Aorta (tissue), 5 donors: Measurements from ENCODE around the gene DGKG. TPM values are rescaled to one million over a fixed set of nuclear protein-coding genes. Genes with fewer than 3 reads are reported as not detected.

Experiments used
- ATAC-seq: fragments of 200-7000 bp; cut with Tn5 transposase; one replicate; pipeline ENCODE4 v1.9.1; 2022; ENCODE audit warnings: moderate library complexity; ENCODE audit not compliant: low FRiP score
- DNase-seq, 2 donors: peaks; one replicate each; pipeline ENCODE4 v3.0.0-alpha.2; 2020
- H3K27ac ChIP-seq, 2 donors: one replicate each; pipeline ENCODE4 v1.5.1; 2013; ENCODE audit warnings: low read length in 2 of 2, mild to moderate bottlenecking in 2 of 2, moderate library complexity in 2 of 2, control low read depth in 1 of 2, inconsistent platforms in 1 of 2, low read depth in 1 of 2
- H3K27me3 ChIP-seq, 2 donors: one replicate each; pipeline ENCODE4 v1.6.1; 2013; ENCODE audit warnings: control low read depth in 1 of 2, low read length in 1 of 2, mild to moderate bottlenecking in 1 of 2, moderate library complexity in 1 of 2; ENCODE audit not compliant: insufficient read depth in 2 of 2, control insufficient read depth in 1 of 2
- H3K36me3 ChIP-seq, 2 donors: one replicate each; pipeline ENCODE4 v1.6.1; 2013; ENCODE audit warnings: control low read depth in 1 of 2, low read length in 1 of 2, mild to moderate bottlenecking in 1 of 2; ENCODE audit not compliant: insufficient read depth in 2 of 2, control insufficient read depth in 1 of 2
- H3K4me1 ChIP-seq, 2 donors: one replicate each; pipeline ENCODE4 v1.6.1; 2013; ENCODE audit warnings: low read length in 2 of 2, control low read depth in 1 of 2, mild to moderate bottlenecking in 1 of 2, moderate library complexity in 1 of 2; ENCODE audit not compliant: insufficient read depth in 2 of 2, control insufficient read depth in 1 of 2
- H3K4me3 ChIP-seq, 2 donors: one replicate each; pipeline ENCODE4 v1.5.1; 2013; ENCODE audit warnings: low read length in 2 of 2, control low read depth in 1 of 2, mild to moderate bottlenecking in 1 of 2
- H3K9me3 ChIP-seq: one replicate; pipeline ENCODE4 v1.6.1; 2013; ENCODE audit warnings: mild to moderate bottlenecking, low read length; ENCODE audit not compliant: control insufficient read depth
- WGBS, 2 donors: extraction: QIAGEN DNeasy Blood & Tissue Kit; methylation state at CpG; one replicate each; pipeline ENCODE4 v1.1.7; 2013; 5-methylcytosine and 5-hydroxymethylcytosine counted together
- intact Hi-C, 2 donors: fragments of 100-400 bp; cut with DNase I; formaldehyde crosslinking; loops; one replicate each; pipeline versions ENCODE4 v1.14.2 to v1.15.0; 2022
- polyA plus RNA-seq, 2 donors: library from polyadenylated mRNA; stranded (reverse); fragments of 200-250 nt; gene quantifications; one replicate each; pipeline ENCODE4 v1.2.3, GENCODE V29; 2013
- total RNA-seq, 2 donors: library from RNA; stranded (reverse); fragmentation: NEBNext Ultra II Directional; extraction: Animal tissue kit (Norgen Biotek cat#: 25700); gene quantifications; one replicate each; pipeline ENCODE4 v1.2.1, GENCODE V29; 2021
- donor health status: healthy with polysubstance abuse.
- donor health status: Bipolar disorder and iron deficiency.
- donor health status: DM: no; HTN: no; CAD: no.
- donor health status: DM: no; HTN: no; CAD: no.
- donor health status: DM: yes; HTN: yes; CAD: no.

The DGKG gene
- total and polyA plus RNA-seq, 4 donors = 0.95 to 37.1 (median 7.4) TPM

DNA sequence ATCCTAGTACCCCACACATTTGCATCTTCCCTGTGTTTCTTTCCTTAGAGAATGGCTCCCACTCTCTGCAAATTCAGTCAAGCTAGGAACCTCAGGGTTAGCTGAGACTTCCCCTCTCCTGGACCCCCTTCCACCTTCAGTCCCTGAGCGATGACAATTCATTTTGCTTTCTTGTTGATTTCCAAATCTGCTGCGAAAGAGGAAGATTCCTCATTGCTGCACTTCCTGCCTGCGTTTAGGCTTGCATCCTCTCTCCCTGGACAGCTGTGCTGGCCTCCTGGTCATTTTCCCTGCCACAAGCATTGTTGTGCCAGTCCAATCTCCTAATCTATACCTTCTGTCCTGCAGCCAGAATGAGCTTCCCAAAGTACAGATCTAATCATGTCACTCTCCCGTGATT is 12.3 kb upstream of the DGKG start:
- Histone ChIP-seq H3K4me1 (no peaks in the 10 kb centered on the region), H3K36me3 (no peaks in the 10 kb centered on the region), H3K4me3 (no peak overlapping the region), H3K27me3 (no peaks in the 10 kb centered on the region), H3K27ac (no peak overlapping the region), H3K9me3 (no peaks in the 10 kb centered on the region)
- 65 to 80% methylated on average over 4 of the region's 4 CpGs for WGBS, 2 donors
- ATAC-seq = no peak
- no peak for DNase-seq
- intact Hi-C loops = no loop called here

DNA sequence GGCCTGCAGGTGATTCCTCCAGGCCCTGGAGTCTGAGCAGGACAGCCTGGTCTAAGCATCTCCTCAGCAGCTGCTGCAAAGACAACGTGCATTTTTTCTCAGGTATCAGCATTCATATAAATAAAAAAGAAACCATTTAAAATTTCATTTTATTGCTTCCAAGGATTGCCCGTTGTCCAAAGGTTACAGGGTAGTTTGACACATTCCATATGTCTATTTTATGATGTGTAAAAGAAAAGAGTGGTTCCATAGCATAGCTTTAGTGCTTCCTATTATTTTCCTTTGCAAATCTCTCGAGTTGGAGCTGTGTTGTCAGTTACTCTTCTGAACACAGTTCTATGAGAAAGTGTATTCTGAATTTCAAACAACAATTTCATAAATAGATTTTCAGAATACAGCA is 7.2 kb upstream of the DGKG start:
- ATAC-seq = no peak
- DNase-seq = no peak
- 88% methylated on average over 3 of the region's 3 CpGs for WGBS, 2 donors
- intact Hi-C loops = no loop called here
- H3K9me3 ChIP-seq = no peaks in the 10 kb centered on the region
- no peaks in the 10 kb centered on the region for H3K4me1 ChIP-seq
- H3K4me3 ChIP-seq = no peak overlapping the region
- H3K27ac ChIP-seq = no peak overlapping the region
- H3K36me3 ChIP-seq = no peaks in the 10 kb centered on the region
- no peaks in the 10 kb centered on the region for H3K27me3 ChIP-seq

DNA sequence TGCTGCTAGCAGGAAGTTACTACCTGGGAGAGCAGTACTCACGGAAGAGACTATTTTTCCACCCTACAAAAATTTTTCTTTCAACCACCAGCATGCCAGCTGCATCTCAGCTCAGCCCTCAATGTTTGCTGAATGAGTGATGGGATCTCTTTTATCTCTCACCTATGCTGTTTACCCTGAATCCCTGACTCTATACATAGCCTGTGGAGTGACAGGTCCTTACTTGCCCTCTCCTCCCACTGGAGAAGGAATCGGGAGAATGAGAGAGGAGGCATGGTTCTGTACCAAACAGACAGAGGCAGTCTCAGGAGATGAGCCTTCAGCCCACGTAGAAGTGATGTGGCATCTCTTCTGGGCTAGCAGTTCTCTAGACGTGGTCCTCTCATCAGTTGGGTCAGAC is 6.7 kb upstream of the DGKG start:
- Histone ChIP-seq H3K36me3 (no peaks in the 10 kb centered on the region), H3K27me3 (no peaks in the 10 kb centered on the region), H3K4me1 (no peaks in the 10 kb centered on the region), H3K27ac (no peak overlapping the region), H3K4me3 (no peak overlapping the region), H3K9me3 (no peaks in the 10 kb centered on the region)
- 87 to 89% methylated on average over 4 of the region's 4 CpGs for WGBS, 2 donors
- intact Hi-C loops = no loop called here
- DNase-seq (no peak), ATAC-seq (no peak)

DNA sequence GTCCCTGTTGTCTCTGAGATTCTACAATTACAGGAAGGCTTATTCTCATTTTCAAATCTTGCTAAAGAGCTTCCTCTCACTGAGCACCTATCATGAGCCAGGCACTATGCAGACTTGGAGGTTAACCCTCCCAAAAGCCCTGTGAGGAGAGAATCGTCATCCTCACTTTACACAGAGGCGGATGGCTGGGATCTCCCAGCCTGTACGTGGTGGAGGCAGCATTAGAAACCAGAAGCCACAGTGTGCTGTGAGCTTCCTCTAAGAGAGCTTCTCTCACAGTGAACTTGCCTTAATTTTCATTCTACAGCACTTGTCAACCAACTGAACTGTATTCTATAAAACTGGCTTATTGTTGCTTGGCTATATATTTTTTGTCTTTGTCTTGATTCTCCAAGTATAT is 6.1 kb upstream of the DGKG start:
- Histone ChIP-seq H3K4me3 (no peak overlapping the region), H3K27me3 (no peaks in the 10 kb centered on the region), H3K4me1 (no peaks in the 10 kb centered on the region), H3K27ac (no peak overlapping the region), H3K36me3 (no peaks in the 10 kb centered on the region), H3K9me3 (no peaks in the 10 kb centered on the region)
- intact Hi-C loops = no loop called here
- no peak for DNase-seq
- no peak for ATAC-seq
- WGBS, 2 donors = 79 to 82% methylated on average over 3 of the region's 3 CpGs

DNA sequence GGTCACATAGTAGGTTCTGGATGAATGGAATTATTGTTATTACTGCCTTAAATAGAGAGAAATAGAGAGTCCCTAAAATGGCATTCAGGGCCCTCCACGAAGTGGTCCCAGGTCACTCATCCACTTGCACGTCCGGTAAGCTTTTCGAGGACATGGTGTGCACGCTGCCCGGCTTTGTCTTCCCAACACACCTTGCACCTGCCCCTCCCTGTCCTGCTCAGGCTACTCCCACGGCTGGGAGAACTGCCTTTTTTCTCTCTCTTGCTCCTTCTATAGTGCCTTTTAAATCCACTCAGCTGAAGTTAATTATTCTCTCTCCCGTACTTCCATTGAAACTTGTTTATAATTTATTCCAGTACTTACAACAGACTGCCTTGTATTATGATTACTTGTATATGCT is 5.6 kb upstream of the DGKG start:
- H3K4me1 ChIP-seq = no peaks in the 10 kb centered on the region
- no peak overlapping the region for H3K4me3 ChIP-seq
- H3K36me3 ChIP-seq = no peaks in the 10 kb centered on the region
- H3K27me3 ChIP-seq = no peaks in the 10 kb centered on the region
- 92 to 94% methylated on average over 8 of the region's 8 CpGs for WGBS, 2 donors
- no peak overlapping the region for H3K27ac ChIP-seq
- ATAC-seq = no peak
- intact Hi-C loops = no loop called here
- no peak for DNase-seq
- H3K9me3 ChIP-seq = no peaks in the 10 kb centered on the region

DNA sequence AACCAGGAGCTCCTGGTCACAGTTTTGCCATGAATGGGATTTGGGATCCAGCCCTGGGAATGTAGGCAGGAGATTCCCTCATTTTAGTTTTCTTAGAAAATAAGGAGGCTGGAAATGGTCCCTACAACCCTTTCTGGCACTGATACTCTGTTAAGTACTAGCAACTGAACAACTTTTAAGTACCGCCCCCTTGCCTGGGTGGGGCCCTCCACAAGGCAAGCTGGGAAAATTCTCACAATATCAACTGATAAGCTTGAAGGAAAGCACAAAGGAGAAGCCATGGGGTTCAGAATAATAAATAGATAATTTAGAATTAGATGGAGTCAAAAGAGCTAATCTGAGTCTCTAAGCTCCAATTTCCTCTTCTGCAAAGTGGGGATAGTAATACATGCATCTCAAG is 4.2 kb upstream of the DGKG start:
- H3K36me3 ChIP-seq = no peaks in the 10 kb centered on the region
- no peaks in the 10 kb centered on the region for H3K9me3 ChIP-seq
- intact Hi-C loops = no loop called here
- H3K4me1 ChIP-seq = no peaks in the 10 kb centered on the region
- 4% methylated on average over 1 of the region's 1 CpG for WGBS, 2 donors
- H3K4me3 ChIP-seq = no peak overlapping the region
- H3K27ac ChIP-seq = peak overlapping the region; percentile 2 to 39
- DNase-seq = no peak
- H3K27me3 ChIP-seq = no peaks in the 10 kb centered on the region
- ATAC-seq = no peak

DNA sequence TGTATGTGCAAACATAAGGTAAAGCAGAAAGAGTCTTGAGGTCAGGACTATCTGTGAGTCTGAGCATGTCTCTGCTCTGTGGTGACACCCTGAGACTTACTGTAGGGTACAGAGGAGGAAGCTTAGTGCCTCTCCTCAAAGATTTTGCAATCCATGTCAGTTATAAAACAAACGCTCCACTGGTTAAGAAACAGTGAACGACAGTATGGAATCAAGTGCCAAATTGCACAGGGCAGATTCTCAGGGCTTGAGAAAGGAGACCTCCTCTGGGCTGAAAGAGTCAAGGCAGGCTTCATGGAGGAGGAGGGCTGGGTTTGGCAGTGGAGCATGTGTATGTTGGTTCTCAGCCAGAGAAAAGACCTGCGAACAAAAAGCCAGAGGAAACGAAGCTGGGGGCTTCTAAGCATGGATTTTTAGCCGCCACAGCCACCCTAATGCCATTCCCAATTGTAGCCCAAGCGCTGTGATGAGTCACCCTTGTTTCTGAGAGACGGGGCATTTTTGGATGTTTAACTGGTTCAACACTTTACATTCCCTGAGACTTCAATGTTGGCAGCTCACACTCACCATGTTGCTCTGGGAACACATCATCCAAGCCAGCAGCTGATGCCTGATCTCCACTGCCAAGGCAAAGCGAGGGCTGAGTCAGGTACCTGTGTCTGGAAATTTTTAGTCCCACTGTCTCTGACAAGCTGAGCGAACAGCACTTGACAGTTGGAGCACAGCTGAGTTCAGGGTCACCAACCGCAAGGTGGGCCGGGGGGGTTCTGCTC is 3.4 kb upstream of the DGKG start:
- no peaks in the 10 kb centered on the region for H3K9me3 ChIP-seq
- H3K36me3 ChIP-seq = no peaks in the 10 kb centered on the region
- DNase-seq = peak; percentile 83 to 86
- WGBS, 2 donors = 4 to 6% methylated on average over 11 of the region's 11 CpGs
- peak; percentile 65 for ATAC-seq
- no peaks in the 10 kb centered on the region for H3K27me3 ChIP-seq
- intact Hi-C loops = loop anchor here in 1 of 2 donors (2.0 kb wide), 2 partner anchors 41 to 383 kb away; no protein-coding TSS in a partner anchor
- H3K4me3 ChIP-seq = no peak overlapping the region
- H3K4me1 ChIP-seq = no peaks in the 10 kb centered on the region
- H3K27ac ChIP-seq = peak overlapping the region; percentile 58 to 84

DNA sequence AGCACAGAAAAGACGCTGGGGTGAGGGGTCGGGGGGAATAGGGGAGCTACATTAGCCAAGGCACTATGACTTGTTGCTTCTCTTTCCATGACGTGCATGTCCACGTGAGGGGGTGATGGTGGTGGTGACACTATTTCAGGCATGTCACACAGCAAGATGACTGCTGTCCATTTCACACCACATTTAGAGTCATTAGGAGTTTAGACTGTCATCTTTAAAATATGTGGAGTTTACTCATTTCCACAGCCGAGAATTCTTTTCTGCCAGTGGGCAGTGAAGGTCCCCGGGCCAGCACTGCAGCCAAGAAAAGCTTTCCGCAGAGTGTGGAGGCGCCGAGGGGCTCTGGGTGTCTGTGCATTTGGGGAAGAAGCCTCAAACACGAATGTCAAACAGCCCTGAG is 954 bp upstream of the DGKG start:
- peak overlapping the region in 1 of 2 donors; percentile 72 for H3K27ac ChIP-seq
- no peak for ATAC-seq
- intact Hi-C loops = loop anchor here (5.0 kb wide), 3 partner anchors 49 to 129 kb away; no protein-coding TSS in a partner anchor
- H3K4me3 ChIP-seq = no peak overlapping the region
- no peaks in the 10 kb centered on the region for H3K9me3 ChIP-seq
- no peaks in the 10 kb centered on the region for H3K4me1 ChIP-seq
- 4 to 7% methylated on average over 10 of the region's 10 CpGs for WGBS, 2 donors
- DNase-seq = peak; percentile 60 to 83
- no peaks in the 10 kb centered on the region for H3K27me3 ChIP-seq
- H3K36me3 ChIP-seq = no peaks in the 10 kb centered on the region

DNA sequence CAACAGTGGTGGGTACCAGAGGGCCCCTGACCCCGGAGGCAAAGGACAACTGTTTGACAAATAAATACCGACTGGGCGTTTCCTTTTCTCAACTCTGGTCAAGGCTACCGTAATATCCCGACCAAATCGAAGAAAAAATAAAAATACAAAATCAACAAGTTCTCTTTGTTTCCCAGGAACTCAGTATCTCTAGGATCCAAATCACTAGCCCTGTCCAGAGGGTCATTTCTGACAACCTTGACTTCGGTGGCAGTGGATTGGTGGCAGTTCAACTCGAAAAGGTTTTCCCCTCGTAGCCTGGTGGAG is 456 bp upstream of the DGKG start:
- H3K27ac ChIP-seq = peak overlapping the region in 1 of 2 donors; percentile 41

More for the DNA sequence above, 456 bp upstream of the DGKG start:
- no peaks in the 10 kb centered on the region for H3K27me3 ChIP-seq
- DNase-seq (no peak), ATAC-seq (no peak)
- intact Hi-C loops = loop anchor here (5.0 kb wide), 3 partner anchors 50 to 130 kb away; no protein-coding TSS in a partner anchor
- H3K9me3 ChIP-seq = no peaks in the 10 kb centered on the region
- no peaks in the 10 kb centered on the region for H3K4me1 ChIP-seq
- H3K36me3 ChIP-seq = no peaks in the 10 kb centered on the region
- WGBS, 2 donors = 3 to 6% methylated on average over 9 of the region's 9 CpGs
- peak overlapping the region; percentile 6 to 36 for H3K4me3 ChIP-seq
